GM18505 (cell line): ENCODE data around the gene TAF9.
"Not testable (repeated sequence)": the region's sequence is repeated elsewhere in the genome, so short reads cannot be mapped to it uniquely, and the experiment has no call there.

Experiments
- ATAC-seq: cut with Tn5 transposase; IDR thresholded peaks from one replicate; pipeline ENCODE4 v1.9.1; 2021; ENCODE audit not compliant: unreplicated experiment
- POLR2A ChIP-seq: IDR thresholded peaks from 4 replicates; pipeline ENCODE4 v1.6.1; 2011; ENCODE audit warnings: borderline replicate concordance; ENCODE audit not compliant: insufficient read depth, insufficient read length; ENCODE audit errors: extremely low read depth

TAF9 gene

DNA sequence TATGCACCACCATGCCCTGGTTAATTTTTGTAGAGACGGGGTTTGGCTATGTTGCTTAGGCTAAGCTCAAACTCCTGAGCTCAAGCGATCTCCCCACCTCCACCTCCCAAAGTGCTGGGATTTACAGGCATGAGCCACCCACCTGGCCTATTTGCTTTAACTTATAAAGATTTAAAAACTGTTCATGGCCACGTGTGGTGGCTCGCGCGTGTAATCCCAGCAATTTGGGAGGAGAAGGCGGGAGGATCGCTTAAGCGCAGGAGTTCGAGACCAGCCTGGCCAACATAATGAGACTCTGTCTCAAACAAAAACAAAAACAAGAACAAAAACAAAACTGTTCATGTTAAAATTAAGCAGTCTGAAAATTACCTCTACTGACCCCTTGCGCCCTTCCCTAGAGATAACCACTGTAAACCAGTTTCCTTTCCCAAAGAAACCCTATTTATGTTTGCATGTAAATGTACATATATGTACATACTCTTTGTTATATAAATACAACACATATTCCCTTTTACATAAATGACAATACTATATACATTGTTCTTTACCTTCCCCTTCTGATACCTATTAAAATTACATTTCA is 1.5 kb downstream of the TAF9 start:
- no peak for TF ChIP-seq POLR2A
- ATAC-seq, result no peak

DNA sequence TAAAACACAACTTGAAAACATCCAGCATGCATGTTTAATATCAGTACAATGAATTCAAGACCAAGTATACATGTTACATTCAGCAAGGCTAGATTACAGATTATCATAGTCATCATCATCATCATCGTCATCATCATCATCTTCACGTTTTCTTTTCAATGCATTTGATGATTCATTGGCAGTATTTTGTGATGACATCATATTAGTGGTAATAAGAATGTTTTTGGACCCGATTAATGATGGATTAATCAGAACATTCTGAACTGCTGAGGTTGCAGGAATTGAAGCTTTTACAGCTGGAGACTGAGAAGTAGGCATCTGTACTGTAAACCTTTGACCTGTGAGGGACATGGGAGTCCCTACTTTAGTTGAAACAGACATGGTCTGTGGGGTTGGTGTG is 4.5 kb downstream of the TAF9 start:
- ATAC-seq, result no peak
- no peak for TF ChIP-seq POLR2A

- TF ChIP-seq POLR2A, result no peak
- ATAC-seq, result no peak
Measured at GRCh38 chr5:69364414-69364813, 4.9 kb downstream of the TAF9 start.

DNA sequence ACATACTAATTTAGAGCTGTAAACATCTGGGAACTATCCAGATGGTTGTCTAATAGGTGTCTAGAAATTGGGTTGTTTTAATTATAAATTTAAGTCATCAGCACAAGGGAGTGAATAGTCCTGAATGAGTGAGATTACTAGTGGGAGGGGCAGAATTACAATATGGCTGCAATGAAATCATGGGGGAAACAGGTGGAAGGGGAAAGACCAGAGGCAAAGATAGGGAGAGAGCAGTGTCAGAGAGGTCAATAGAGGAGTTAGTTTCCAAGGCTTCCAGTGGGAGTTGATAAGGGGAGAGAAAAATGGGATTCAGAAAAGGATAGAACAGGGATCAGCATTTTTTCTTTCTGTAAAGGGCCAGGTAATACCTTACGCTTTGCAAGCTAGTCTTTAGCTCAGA is 8.9 kb downstream of the TAF9 start:
- ATAC-seq, result no peak

GRCh38 chr5:69359699-69360098 is 9.6 kb downstream of the TAF9 start:
- no peak for ATAC-seq
- TF ChIP-seq POLR2A, result no peak

More for the DNA sequence above, 8.9 kb downstream of the TAF9 start:
- no peak for TF ChIP-seq POLR2A

DNA sequence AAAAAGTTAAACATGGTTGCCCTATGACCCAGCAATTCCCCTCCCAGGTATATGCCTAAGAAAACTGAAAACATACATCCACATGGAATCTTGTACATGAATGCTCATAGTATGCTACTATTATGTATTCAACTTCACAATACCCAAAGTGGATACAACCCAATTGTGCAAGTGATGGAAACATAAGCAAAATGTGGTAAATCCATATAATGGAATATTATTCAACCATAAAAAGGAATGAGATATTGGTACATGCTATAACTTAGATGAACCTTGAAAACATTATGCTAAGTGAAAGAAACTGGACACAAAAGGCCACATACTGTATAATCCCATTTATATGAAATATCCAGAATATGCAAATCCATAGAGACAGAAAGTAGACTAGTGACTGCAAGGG is 18.7 kb downstream of the TAF9 start:
- ATAC-seq, result no peak
- TF ChIP-seq POLR2A, result no peak

- no peak for TF ChIP-seq POLR2A
- no peak for ATAC-seq
Measured at GRCh38 chr5:69343083-69343482, 26.2 kb downstream of the TAF9 start.

- no peak for TF ChIP-seq POLR2A
- ATAC-seq, result no peak
Measured at GRCh38 chr5:69341520-69342161, 27.7 kb downstream of the TAF9 start.

- ATAC-seq, result no peak
- TF ChIP-seq POLR2A, result no peak
Measured at GRCh38 chr5:69335341-69335935, 33.9 kb downstream of the TAF9 start.

GRCh38 chr5:69334793-69335268 is 34.5 kb downstream of the TAF9 start:
- peak; percentile 45 for ATAC-seq
- TF ChIP-seq POLR2A, result no peak

DNA sequence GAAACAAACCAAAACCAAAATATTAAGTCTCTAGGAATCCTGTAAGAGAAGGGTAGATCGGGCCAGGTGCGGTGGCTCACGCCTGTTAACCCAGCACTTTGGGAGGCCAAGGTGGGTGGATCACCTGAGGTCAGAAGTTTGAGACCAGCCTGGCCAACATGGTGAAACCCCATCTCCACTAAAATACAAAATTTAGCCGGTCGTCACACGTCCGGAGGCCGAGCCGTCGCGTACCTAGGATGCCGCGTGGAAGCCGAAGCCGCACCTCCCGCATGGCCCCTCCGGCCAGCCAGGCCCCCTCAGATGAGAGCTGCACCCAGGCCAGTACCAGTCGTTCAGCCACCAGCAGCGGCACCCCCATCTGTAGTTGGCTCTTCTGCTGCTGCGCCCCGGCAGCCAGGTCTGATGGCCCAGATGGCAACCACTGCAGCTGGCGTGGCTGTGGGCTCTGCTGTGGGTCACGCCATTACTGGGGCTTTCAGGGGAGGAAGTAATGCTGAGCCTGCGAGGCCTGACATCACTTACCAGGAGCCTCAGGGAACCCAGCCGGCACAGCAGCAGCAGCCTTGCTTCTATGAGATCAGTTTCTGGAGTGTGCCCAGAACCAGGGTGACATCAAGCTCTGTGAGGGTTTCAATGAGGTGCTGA is 35.5 kb downstream of the TAF9 start:
- ATAC-seq, result not testable (repeated sequence)

- no peak for ATAC-seq
- TF ChIP-seq POLR2A, result no peak
Measured at GRCh38 chr5:69331528-69332445, 37.5 kb downstream of the TAF9 start.
